A549 (cell line): ENCODE data around the gene TCF7L1. TPM values are rescaled to one million over a fixed set of nuclear protein-coding genes. Genes with fewer than 3 reads are reported as not detected.

Source experiments
- ATAC-seq, 2 experiments: fragments of 200-7000 bp in 1 of 2; fragments of >200 bp in 1 of 2; cut with Nextera tagmentation in 1 of 2; cut with Tn5 transposase in 1 of 2; 3 replicates each; pipeline versions ENCODE4 v1.8.0 to v1.9.1; 2018 to 2020; ENCODE audit warnings: mild to moderate bottlenecking in 1 of 2, moderate library complexity in 1 of 2
- CTCF ChIA-PET: fragments of 300-600 bp; sonication (Branson Sonifier 250); formaldehyde crosslinking; extraction: SDS; loops from one replicate; lab custom pipeline; 2021; ENCODE audit warnings: antibody characterized with exemption, inconsistent platforms; lab: Yijun Ruan, JAX
- POLR2A ChIA-PET: fragments of 350-600 bp; formaldehyde crosslinking; extraction: SDS; loops from one replicate; lab custom pipeline; 2021; ENCODE audit warnings: antibody characterized with exemption, inconsistent platforms; lab: Yijun Ruan, JAX
- DNase-seq, 2 experiments: peaks; one replicate each; pipeline versions ENCODE4 v3.0.0 to v3.0.0-alpha.2; 2011 to 2016; ENCODE audit warnings: low read depth in 1 of 2, low spot score in 1 of 2
- FAIRE-seq: peaks from 2 replicates; lab custom pipeline; 2011; peaks lifted over from hg19 to GRCh38; lab: Jason Lieb, UNC
- H3K27ac ChIP-seq, 2 experiments: fragments of >200 bp; sonication (Bioruptor Twin); formaldehyde crosslinking; 3 replicates each; pipeline ENCODE4 v1.5.1; 2016 to 2017
- H3K4me1 ChIP-seq: fragments of >200 bp; sonication (Bioruptor Twin); formaldehyde crosslinking; 3 replicates; pipeline ENCODE4 v1.6.1; 2016
- H3K4me2 ChIP-seq: fragments of >200 bp; sonication (Bioruptor Twin); formaldehyde crosslinking; 3 replicates; pipeline ENCODE4 v1.6.1; 2016
- H3K4me3 ChIP-seq: fragments of >200 bp; sonication (Bioruptor Twin); formaldehyde crosslinking; 3 replicates; pipeline ENCODE4 v1.5.1; 2016
- H3K9me3 ChIP-seq: fragments of >200 bp; sonication (Bioruptor Twin); formaldehyde crosslinking; 3 replicates; pipeline ENCODE4 v1.6.1; 2016
- CBX2 ChIP-seq: fragments of 200-600 bp; sonication (generic); IDR thresholded peaks from 2 replicates; pipeline ENCODE4 v1.6.1; 2016; ENCODE audit warnings: low read depth, mild to moderate bottlenecking, borderline replicate concordance
- CBX8 ChIP-seq: fragments of 200-600 bp; sonication (generic); IDR thresholded peaks from 2 replicates; pipeline ENCODE4 v1.6.1; 2016
- CEBPB ChIP-seq, 2 experiments: fragments of >200 bp in 1 of 2; sonication (Bioruptor Twin) in 1 of 2; formaldehyde crosslinking in 1 of 2; IDR thresholded peaks; 2 replicates each; pipeline ENCODE4 v1.6.1; 2012 to 2016
- EHMT2 ChIP-seq: fragments of 200-600 bp; sonication (generic); IDR thresholded peaks from 2 replicates; pipeline ENCODE4 v1.6.1; 2016; ENCODE audit warnings: antibody characterized with exemption, low read depth, mild to moderate bottlenecking, moderate library complexity
- EP300 ChIP-seq, 2 experiments: fragments of >200 bp; sonication (Bioruptor Twin); formaldehyde crosslinking; IDR thresholded peaks; 2 replicates in 1 of 2; 3 replicates in 1 of 2; pipeline ENCODE4 v1.6.1; 2016 to 2017
- ESRRA ChIP-seq: fragments of 150-350 bp; IDR thresholded peaks from 2 replicates; pipeline ENCODE4 v1.6.1; 2014; ENCODE audit warnings: mild to moderate bottlenecking, low read length, borderline replicate concordance
- FOSB ChIP-seq: fragments of 250-450 bp; sonication (Bioruptor Pico); IDR thresholded peaks from 2 replicates; pipeline ENCODE4 v1.5.0; 2020; ENCODE audit warnings: mild to moderate bottlenecking, moderate library complexity
- FOSL2 ChIP-seq, 2 experiments: fragments of 450-650 bp in 1 of 2; fragments of >200 bp in 1 of 2; sonication (Bioruptor Twin) in 1 of 2; formaldehyde crosslinking; IDR thresholded peaks; 2 replicates each; pipeline versions ENCODE4 v1.5.0 to v1.6.1; 2016 to 2020; ENCODE audit warnings: mild to moderate bottlenecking in 1 of 2, moderate library complexity in 1 of 2
- HES2 ChIP-seq: fragments of >200 bp; sonication (Bioruptor Twin); formaldehyde crosslinking; IDR thresholded peaks from 2 replicates; pipeline ENCODE4 v1.6.1; 2016
- HEYL ChIP-seq: fragments of 250-450 bp; sonication (Bioruptor Pico); IDR thresholded peaks from 2 replicates; pipeline ENCODE4 v1.8.0; 2021; ENCODE audit warnings: mild to moderate bottlenecking, moderate library complexity
- HOXA7 ChIP-seq: fragments of 250-450 bp; sonication (Bioruptor Pico); IDR thresholded peaks from 2 replicates; pipeline ENCODE4 v1.5.0; 2020; ENCODE audit warnings: mild to moderate bottlenecking, moderate library complexity
- HOXB5 ChIP-seq: fragments of 250-450 bp; sonication (Bioruptor Pico); IDR thresholded peaks from 2 replicates; pipeline ENCODE4 v1.5.0; 2020; ENCODE audit warnings: mild to moderate bottlenecking, moderate library complexity
- KDM1A ChIP-seq: fragments of 200-600 bp; sonication (generic); IDR thresholded peaks from 2 replicates; pipeline ENCODE4 v1.6.1; 2016; ENCODE audit warnings: low read depth, mild to moderate bottlenecking
- MAFK ChIP-seq: fragments of 450-650 bp; IDR thresholded peaks from 2 replicates; pipeline ENCODE4 v1.6.1; 2014; ENCODE audit not compliant: partially characterized antibody
- MYC ChIP-seq: IDR thresholded peaks from 2 replicates; pipeline ENCODE4 v1.6.1; 2012; ENCODE audit warnings: mild to moderate bottlenecking, inconsistent platforms, low read length, improper control_type of control experiment, borderline replicate concordance
- PHF8 ChIP-seq: fragments of 200-600 bp; sonication (generic); IDR thresholded peaks from 2 replicates; pipeline ENCODE4 v1.6.1; 2016; ENCODE audit warnings: low read depth, mild to moderate bottlenecking, antibody characterized with exemption, moderate library complexity, borderline replicate concordance
- RAD21 ChIP-seq, 2 experiments: fragments of >200 bp in 1 of 2; sonication (Bioruptor Twin) in 1 of 2; formaldehyde crosslinking in 1 of 2; IDR thresholded peaks in 1 of 2; conservative IDR thresholded peaks in 1 of 2; 2 replicates in 1 of 2; 3 replicates in 1 of 2; pipeline ENCODE4 v1.6.1; 2012 to 2018; ENCODE audit warnings: inconsistent platforms in 1 of 2
- RCOR1 ChIP-seq: fragments of 150-350 bp; IDR thresholded peaks from 2 replicates; pipeline ENCODE4 v1.6.1; 2014; ENCODE audit warnings: antibody characterized with exemption, low read length, low read depth
- RFX5 ChIP-seq: fragments of 450-650 bp; IDR thresholded peaks from 2 replicates; pipeline ENCODE4 v1.7.1; 2014; ENCODE audit warnings: antibody characterized with exemption, mild to moderate bottlenecking, moderate library complexity
- ZC3H11A ChIP-seq: fragments of 450-650 bp; IDR thresholded peaks from 2 replicates; pipeline ENCODE4 v1.6.1; 2014; ENCODE audit warnings: antibody characterized with exemption, mild to moderate bottlenecking
- ZNF302 ChIP-seq: fragments of 250-450 bp; sonication (Bioruptor Pico); IDR thresholded peaks from 2 replicates; pipeline ENCODE4 v1.9.0; 2021; ENCODE audit warnings: inconsistent platforms, mild to moderate bottlenecking, moderate library complexity
- ZSCAN20 ChIP-seq: fragments of 250-450 bp; sonication (Bioruptor Pico); IDR thresholded peaks from 2 replicates; pipeline ENCODE4 v1.8.0; 2022; ENCODE audit warnings: mild to moderate bottlenecking, moderate library complexity
- WGBS: methylation state at CpG from one replicate; pipeline ENCODE4 v1.1.6; 2017; ENCODE audit errors: missing lambda C conversion rate; 5-methylcytosine and 5-hydroxymethylcytosine counted together
- polyA plus RNA-seq, 4 experiments: library from polyadenylated mRNA; depleted of rRNA in 3 of 4; stranded (reverse); fragments of >200 nt; fragmentation: RNase III in 1 of 4; extraction: RNeasy Plus Mini Kit Qiagen cat#74134 plus additional on column Dnase treatment in 1 of 4; gene quantifications; 2 replicates in 3 of 4; 3 replicates in 1 of 4; pipeline ENCODE4 v1.2.3, GENCODE V29; 2011 to 2017
- TF ChIP-seq, protein P1 (sequence below): IDR thresholded peaks from 2 replicates; pipeline ENCODE4 v1.6.1; 2012
- TF ChIP-seq, protein P2 (sequence below): fragments of 150-350 bp; IDR thresholded peaks from 2 replicates; pipeline ENCODE4 v1.6.1; 2014; ENCODE audit warnings: low read depth, mild to moderate bottlenecking, low read length
- TF ChIP-seq, protein P3 (sequence below): IDR thresholded peaks from 2 replicates; pipeline ENCODE4 v1.6.1; 2012
- TF ChIP-seq, protein P4 (sequence below): fragments of >200 bp; sonication (Bioruptor Twin); formaldehyde crosslinking; IDR thresholded peaks from 3 replicates; pipeline ENCODE4 v1.6.1; 2016

TCF7L1 gene
- polyA plus RNA-seq, 2 of the 4 experiments (the other 2 are of a cell fraction) = 0.68 to 4.4 TPM

DNA sequence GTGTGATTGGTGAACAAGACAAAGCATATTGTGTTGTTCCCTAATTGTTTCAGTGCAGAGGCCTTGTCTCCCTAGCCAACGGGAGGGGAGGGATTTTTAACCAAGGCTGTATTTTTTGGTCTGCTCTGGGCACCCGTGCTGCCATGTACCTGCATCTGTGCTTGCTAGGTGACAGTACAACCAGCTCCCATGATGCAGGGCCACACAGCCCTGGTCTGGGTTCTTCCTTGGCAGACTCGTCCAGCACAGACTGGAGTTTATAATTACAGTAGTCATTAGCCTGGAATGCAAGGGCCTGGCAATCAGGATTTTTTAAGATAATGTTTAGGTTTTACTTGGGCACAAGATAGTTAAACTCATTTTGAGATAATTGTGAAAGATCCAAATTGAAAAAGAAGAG is 36.4 kb downstream of the TCF7L1 start:
- no peak for ATAC-seq
- Histone ChIP-seq H3K4me2 (no peak overlapping the region), H3K9me3 (no peaks in the 10 kb centered on the region), H3K4me3 (no peak overlapping the region), H3K4me1 (no peaks in the 10 kb centered on the region), H3K27ac (no peak overlapping the region)
- ChIA-PET POLR2A (no interaction called here), CTCF (interaction anchor here (0.9 to 1.1 kb wide), 2 partner anchors 102 to 117 kb away, joined by 3 to 4 read pairs; no protein-coding TSS in a partner anchor)
- WGBS = 77% methylated on average over 3 of the region's 3 CpGs
- TF ChIP-seq, protein P1, sequence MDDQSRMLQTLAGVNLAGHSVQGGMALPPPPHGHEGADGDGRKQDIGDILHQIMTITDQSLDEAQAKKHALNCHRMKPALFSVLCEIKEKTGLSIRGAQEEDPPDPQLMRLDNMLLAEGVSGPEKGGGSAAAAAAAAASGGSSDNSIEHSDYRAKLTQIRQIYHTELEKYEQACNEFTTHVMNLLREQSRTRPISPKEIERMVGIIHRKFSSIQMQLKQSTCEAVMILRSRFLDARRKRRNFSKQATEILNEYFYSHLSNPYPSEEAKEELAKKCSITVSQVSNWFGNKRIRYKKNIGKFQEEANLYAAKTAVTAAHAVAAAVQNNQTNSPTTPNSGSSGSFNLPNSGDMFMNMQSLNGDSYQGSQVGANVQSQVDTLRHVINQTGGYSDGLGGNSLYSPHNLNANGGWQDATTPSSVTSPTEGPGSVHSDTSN = no peak
- no peak for TF ChIP-seq KDM1A
- no peak for TF ChIP-seq RCOR1
- no peak for TF ChIP-seq CEBPB (IDR thresholded peaks at IDR 0.05)
- TF ChIP-seq RFX5 = no peak
- no peak for TF ChIP-seq EP300 (IDR thresholded peaks at IDR 0.05)
- no peak for TF ChIP-seq HOXB5 (CRISPR knock-in tag)
- TF ChIP-seq FOSL2 (IDR thresholded peaks at IDR 0.05) = no peak
- TF ChIP-seq FOSL2 (CRISPR knock-in tag; IDR thresholded peaks at IDR 0.05) = no peak
- TF ChIP-seq HES2 = no peak
- no peak for TF ChIP-seq ZNF302 (CRISPR knock-in tag)
- no peak for TF ChIP-seq HOXA7
- no peak for DNase-seq
- no peak for FAIRE-seq

GRCh38 chr2:85170938-85171475 is 37.8 kb downstream of the TCF7L1 start:
- no peak for ATAC-seq
- Histone ChIP-seq H3K4me2 (no peak overlapping the region), H3K9me3 (no peaks in the 10 kb centered on the region), H3K4me1 (no peaks in the 10 kb centered on the region), H3K4me3 (no peak overlapping the region), H3K27ac (no peak overlapping the region)
- 64% methylated on average over 6 of the region's 6 CpGs for WGBS
- FAIRE-seq = no peak
- POLR2A ChIA-PET = no interaction called here
- CTCF ChIA-PET = interaction anchor here (0.7 to 1.9 kb wide), 4 partner anchors 13 to 114 kb away, joined by 3 to 5 read pairs (median 4); no protein-coding TSS in a partner anchor
- DNase-seq = no peak
- TF ChIP-seq ZNF302 (CRISPR knock-in tag) (no peak), CBX2 (no peak), ZC3H11A (no peak), PHF8 (no peak), ZSCAN20 (CRISPR knock-in tag) (no peak), RAD21 (conservative IDR thresholded peaks at IDR 0.05 in 1 of 2, IDR thresholded peaks at IDR 0.05 in 1 of 2) (no peak)
- TF ChIP-seq, protein P2, sequence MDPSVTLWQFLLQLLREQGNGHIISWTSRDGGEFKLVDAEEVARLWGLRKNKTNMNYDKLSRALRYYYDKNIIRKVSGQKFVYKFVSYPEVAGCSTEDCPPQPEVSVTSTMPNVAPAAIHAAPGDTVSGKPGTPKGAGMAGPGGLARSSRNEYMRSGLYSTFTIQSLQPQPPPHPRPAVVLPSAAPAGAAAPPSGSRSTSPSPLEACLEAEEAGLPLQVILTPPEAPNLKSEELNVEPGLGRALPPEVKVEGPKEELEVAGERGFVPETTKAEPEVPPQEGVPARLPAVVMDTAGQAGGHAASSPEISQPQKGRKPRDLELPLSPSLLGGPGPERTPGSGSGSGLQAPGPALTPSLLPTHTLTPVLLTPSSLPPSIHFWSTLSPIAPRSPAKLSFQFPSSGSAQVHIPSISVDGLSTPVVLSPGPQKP = no peak

GRCh38 chr2:85171916-85172315 is 38.7 kb downstream of the TCF7L1 start:
- ChIA-PET POLR2A (no interaction called here), CTCF (interaction anchor here (0.7 to 1.9 kb wide), 4 partner anchors 12 to 113 kb away, joined by 3 to 5 read pairs (median 4); no protein-coding TSS in a partner anchor)
- TF ChIP-seq EHMT2 = no peak
- no peak for TF ChIP-seq HEYL (CRISPR knock-in tag)
- TF ChIP-seq MAFK = no peak
- no peak for TF ChIP-seq CBX8
- no peak for TF ChIP-seq HOXA7
- TF ChIP-seq, protein P3, sequence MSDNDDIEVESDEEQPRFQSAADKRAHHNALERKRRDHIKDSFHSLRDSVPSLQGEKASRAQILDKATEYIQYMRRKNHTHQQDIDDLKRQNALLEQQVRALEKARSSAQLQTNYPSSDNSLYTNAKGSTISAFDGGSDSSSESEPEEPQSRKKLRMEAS = no peak
- no peak for TF ChIP-seq FOSB (CRISPR knock-in tag)
- TF ChIP-seq, protein P4, sequence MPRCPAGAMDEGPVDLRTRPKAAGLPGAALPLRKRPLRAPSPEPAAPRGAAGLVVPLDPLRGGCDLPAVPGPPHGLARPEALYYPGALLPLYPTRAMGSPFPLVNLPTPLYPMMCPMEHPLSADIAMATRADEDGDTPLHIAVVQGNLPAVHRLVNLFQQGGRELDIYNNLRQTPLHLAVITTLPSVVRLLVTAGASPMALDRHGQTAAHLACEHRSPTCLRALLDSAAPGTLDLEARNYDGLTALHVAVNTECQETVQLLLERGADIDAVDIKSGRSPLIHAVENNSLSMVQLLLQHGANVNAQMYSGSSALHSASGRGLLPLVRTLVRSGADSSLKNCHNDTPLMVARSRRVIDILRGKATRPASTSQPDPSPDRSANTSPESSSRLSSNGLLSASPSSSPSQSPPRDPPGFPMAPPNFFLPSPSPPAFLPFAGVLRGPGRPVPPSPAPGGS = no peak
- no peak for TF ChIP-seq ESRRA
- no peak for TF ChIP-seq MYC
- WGBS = 75% methylated on average over 10 of the region's 10 CpGs
- H3K4me3 ChIP-seq = no peak overlapping the region
- no peak overlapping the region for H3K27ac ChIP-seq
- no peaks in the 10 kb centered on the region for H3K4me1 ChIP-seq
- no peak for FAIRE-seq
- no peak for DNase-seq
- ATAC-seq = no peak
- no peak overlapping the region for H3K4me2 ChIP-seq
- H3K9me3 ChIP-seq = no peaks in the 10 kb centered on the region
